Measurements from ENCODE around the gene LCE5A. TPM values are rescaled to one million over a fixed set of nuclear protein-coding genes. Genes with fewer than 3 reads are reported as not detected.

The LCE5A gene
- total and polyA plus RNA-seq, 2 experiments from 2014 or later = not detected

DNA sequence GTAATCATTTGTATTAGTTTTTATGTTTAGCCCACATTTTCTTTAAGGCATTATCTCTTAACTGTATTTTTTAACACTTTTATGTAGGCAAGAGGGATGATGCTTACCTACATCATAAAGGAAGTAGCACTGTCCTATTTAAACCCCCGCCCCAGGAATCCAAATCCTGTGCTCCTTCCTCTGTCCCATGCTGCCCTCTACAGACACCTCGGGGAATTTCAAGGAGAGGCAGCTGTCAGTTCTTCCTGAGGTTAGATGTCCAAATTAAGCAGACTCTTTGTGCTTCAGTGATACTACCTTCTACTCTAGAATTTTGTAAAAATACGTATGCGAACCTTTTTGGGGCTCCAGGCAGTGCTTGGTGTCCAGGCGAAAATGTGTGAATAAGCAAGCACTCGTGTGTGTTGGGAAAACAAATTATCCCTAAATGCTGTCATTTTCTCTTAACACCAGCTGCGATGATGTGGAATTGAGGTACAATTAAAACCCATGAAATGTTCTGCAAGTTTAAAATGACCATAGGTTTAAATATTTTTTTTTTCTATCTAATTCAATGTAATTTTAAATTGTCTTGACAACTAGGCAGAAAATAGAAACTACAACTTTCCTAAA is 22.8 kb downstream of the LCE5A start:
- Histone ChIP-seq H3K4me3 (no peak overlapping the region), H3K27me3 (no peaks in the 10 kb centered on the region), H3K9me3 (ENCODE audit: low read depth) (peaks cover 4% of the 10 kb centered on the region), H3K27ac (no peak overlapping the region), H3K4me1 (ENCODE audit: low read depth) (no peaks in the 10 kb centered on the region), H3K36me3 (no peaks in the 10 kb centered on the region)
- peak in 1 of 2 donors; percentile 34 for DNase-seq (ENCODE audit: low read depth in 1 of 2, low spot score in 1 of 2)
- TF ChIP-seq, protein P1, sequence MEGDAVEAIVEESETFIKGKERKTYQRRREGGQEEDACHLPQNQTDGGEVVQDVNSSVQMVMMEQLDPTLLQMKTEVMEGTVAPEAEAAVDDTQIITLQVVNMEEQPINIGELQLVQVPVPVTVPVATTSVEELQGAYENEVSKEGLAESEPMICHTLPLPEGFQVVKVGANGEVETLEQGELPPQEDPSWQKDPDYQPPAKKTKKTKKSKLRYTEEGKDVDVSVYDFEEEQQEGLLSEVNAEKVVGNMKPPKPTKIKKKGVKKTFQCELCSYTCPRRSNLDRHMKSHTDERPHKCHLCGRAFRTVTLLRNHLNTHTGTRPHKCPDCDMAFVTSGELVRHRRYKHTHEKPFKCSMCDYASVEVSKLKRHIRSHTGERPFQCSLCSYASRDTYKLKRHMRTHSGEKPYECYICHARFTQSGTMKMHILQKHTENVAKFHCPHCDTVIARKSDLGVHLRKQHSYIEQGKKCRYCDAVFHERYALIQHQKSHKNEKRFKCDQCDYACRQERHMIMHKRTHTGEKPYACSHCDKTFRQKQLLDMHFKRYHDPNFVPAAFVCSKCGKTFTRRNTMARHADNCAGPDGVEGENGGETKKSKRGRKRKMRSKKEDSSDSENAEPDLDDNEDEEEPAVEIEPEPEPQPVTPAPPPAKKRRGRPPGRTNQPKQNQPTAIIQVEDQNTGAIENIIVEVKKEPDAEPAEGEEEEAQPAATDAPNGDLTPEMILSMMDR (IDR thresholded peaks at IDR 0.05; ENCODE audit: low read depth, low read length) = peak; percentile 67

GRCh38 chr1:152535774-152536173 is 25.2 kb downstream of the LCE5A start:
- no peak overlapping the region for H3K27ac ChIP-seq
- TF ChIP-seq, protein P1 (IDR thresholded peaks at IDR 0.05; ENCODE audit: low read depth, low read length) = no peak
- H3K9me3 ChIP-seq (ENCODE audit: low read depth) = peaks cover 4% of the 10 kb centered on the region
- no peak for DNase-seq (ENCODE audit: low read depth in 1 of 2, low spot score in 1 of 2)
- no peaks in the 10 kb centered on the region for H3K36me3 ChIP-seq
- H3K4me3 ChIP-seq = no peak overlapping the region
- no peaks in the 10 kb centered on the region for H3K27me3 ChIP-seq
- no peaks in the 10 kb centered on the region for H3K4me1 ChIP-seq (ENCODE audit: low read depth)

DNA sequence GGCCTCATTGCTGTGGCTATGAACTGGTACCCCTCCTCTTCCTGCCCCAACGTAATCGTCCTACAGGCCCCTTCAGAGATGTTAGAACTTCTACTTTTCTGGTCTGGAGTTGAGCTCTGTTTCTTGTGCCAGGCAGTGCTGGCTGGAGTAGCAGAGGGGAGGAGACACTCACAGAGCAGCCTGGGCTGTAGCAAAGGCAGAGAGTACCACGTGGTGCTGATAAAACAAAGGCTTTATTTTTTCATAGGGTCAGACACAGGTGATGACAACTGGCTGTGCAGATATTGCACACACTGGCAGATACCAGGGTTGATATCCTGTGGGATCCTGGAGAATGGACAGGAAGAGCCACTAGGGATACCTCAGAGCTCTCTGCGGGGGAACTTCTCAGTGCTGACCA is 26.9 kb downstream of the LCE5A start:
- TF ChIP-seq, protein P1 (IDR thresholded peaks at IDR 0.05; ENCODE audit: low read depth, low read length) = no peak
- Histone ChIP-seq H3K4me3 (no peak overlapping the region), H3K36me3 (no peaks in the 10 kb centered on the region), H3K27ac (no peak overlapping the region), H3K4me1 (ENCODE audit: low read depth) (no peaks in the 10 kb centered on the region), H3K27me3 (no peaks in the 10 kb centered on the region), H3K9me3 (ENCODE audit: low read depth) (no peaks in the 10 kb centered on the region)
- no peak for DNase-seq (ENCODE audit: low read depth in 1 of 2, low spot score in 1 of 2)

GRCh38 chr1:152539901-152540300 is 29.3 kb downstream of the LCE5A start:
- Histone ChIP-seq H3K36me3 (no peaks in the 10 kb centered on the region), H3K27me3 (no peaks in the 10 kb centered on the region), H3K27ac (no peak overlapping the region), H3K9me3 (ENCODE audit: low read depth) (no peaks in the 10 kb centered on the region), H3K4me3 (no peak overlapping the region), H3K4me1 (ENCODE audit: low read depth) (no peaks in the 10 kb centered on the region)
- DNase-seq (ENCODE audit: low read depth in 1 of 2, low spot score in 1 of 2) = no peak
- TF ChIP-seq, protein P1 (IDR thresholded peaks at IDR 0.05; ENCODE audit: low read depth, low read length) = no peak

DNA sequence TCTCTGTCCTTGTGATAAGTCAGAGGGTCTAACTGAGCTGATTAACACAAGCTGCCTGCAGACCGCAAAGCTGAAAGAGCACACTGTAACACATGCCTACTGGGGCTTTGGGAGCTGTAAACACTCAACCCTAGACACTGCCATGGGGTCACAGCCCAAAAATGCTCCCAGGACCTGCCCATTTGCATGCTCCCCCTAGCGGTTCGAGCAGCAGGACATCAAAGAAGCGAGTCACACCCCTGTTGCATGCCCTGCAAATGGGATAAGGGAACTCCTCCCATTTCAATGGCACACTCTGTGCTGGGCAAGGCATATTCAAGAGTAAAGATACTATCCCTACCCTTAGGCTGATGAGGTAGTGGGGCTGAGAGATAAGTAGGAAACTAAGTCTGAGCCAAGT is 33.2 kb downstream of the LCE5A start:
- no peaks in the 10 kb centered on the region for H3K4me1 ChIP-seq (ENCODE audit: low read depth)
- H3K27me3 ChIP-seq = no peaks in the 10 kb centered on the region
- DNase-seq (ENCODE audit: low read depth in 1 of 2, low spot score in 1 of 2) = no peak
- no peak overlapping the region for H3K27ac ChIP-seq
- no peaks in the 10 kb centered on the region for H3K36me3 ChIP-seq
- no peak overlapping the region for H3K4me3 ChIP-seq
- TF ChIP-seq, protein P1 (IDR thresholded peaks at IDR 0.05; ENCODE audit: low read depth, low read length) = no peak
- H3K9me3 ChIP-seq (ENCODE audit: low read depth) = no peaks in the 10 kb centered on the region

All from cardiac muscle cell (in vitro differentiated cells and primary cell).